HCT116 (cell line): ENCODE results near the gene PRXL2C.

Experiments
- EZH2phosphoT487 ChIP-seq: fragments of 200-600 bp; IDR thresholded peaks from 2 replicates; pipeline ENCODE4 v1.6.1; 2018; ENCODE audit warnings: antibody characterized with exemption, borderline replicate concordance
- POLR2A ChIP-seq: IDR thresholded peaks from 2 replicates; pipeline ENCODE4 v1.7.0; 2011; ENCODE audit warnings: borderline replicate concordance; ENCODE audit not compliant: insufficient read depth, insufficient read length; ENCODE audit errors: extremely low read depth
- SIN3A ChIP-seq: IDR thresholded peaks from 2 replicates; pipeline ENCODE4 v1.6.1; 2012; ENCODE audit warnings: low read depth
- TF ChIP-seq, protein P1 (sequence below), 3 experiments: fragments of 200-600 bp in 1 of 3; sonication (generic) in 1 of 3; IDR thresholded peaks in 2 of 3; conservative IDR thresholded peaks in 1 of 3; 2 replicates each; pipeline ENCODE4 v1.5.1; 2012 to 2017; ENCODE audit warnings: low read depth in 2 of 3, low read length in 2 of 3, antibody characterized with exemption in 1 of 3, borderline replicate concordance in 1 of 3, control low read depth in 1 of 3, mild to moderate bottlenecking in 1 of 3, mixed read lengths in 1 of 3, mixed run types in 1 of 3, moderate library complexity in 1 of 3; ENCODE audit not compliant: insufficient read depth in 1 of 3

DNA sequence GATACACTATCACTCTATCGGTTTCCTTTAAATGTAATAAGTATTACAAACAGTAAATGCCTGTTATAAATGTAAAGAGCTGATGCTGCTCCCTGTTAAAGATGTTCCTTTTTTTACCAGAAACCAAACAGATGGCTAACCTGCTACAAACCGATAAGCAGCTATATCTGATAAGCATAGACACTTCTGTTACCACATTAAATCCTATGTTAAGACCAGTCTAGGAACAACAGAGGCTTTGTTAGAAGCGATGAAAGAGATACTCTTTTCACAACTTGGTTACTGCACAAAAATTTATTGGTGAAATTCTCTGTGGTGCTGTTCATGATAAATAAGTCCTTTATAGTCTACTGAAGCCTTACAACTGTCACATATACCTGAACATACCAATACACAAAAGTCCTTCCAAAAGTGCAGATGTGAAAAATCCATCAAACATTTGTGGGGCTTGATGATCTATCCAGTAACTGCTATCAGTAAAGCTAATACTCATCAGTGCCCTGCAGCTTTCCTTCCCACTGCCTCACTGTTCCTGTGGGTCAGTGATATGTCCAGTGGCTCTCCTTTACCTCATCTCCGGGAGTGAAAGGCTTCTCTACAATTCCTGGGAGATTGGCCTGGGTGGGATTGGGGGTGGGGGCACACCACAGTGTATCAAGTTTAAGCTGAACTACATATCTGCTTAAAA is 25.8 kb upstream of the PRXL2C start:
- TF ChIP-seq, protein P1, sequence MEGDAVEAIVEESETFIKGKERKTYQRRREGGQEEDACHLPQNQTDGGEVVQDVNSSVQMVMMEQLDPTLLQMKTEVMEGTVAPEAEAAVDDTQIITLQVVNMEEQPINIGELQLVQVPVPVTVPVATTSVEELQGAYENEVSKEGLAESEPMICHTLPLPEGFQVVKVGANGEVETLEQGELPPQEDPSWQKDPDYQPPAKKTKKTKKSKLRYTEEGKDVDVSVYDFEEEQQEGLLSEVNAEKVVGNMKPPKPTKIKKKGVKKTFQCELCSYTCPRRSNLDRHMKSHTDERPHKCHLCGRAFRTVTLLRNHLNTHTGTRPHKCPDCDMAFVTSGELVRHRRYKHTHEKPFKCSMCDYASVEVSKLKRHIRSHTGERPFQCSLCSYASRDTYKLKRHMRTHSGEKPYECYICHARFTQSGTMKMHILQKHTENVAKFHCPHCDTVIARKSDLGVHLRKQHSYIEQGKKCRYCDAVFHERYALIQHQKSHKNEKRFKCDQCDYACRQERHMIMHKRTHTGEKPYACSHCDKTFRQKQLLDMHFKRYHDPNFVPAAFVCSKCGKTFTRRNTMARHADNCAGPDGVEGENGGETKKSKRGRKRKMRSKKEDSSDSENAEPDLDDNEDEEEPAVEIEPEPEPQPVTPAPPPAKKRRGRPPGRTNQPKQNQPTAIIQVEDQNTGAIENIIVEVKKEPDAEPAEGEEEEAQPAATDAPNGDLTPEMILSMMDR (IDR thresholded peaks at IDR 0.05 in 2 of 3, conservative IDR thresholded peaks at IDR 0.05 in 1 of 3; ENCODE audit: borderline replicate concordance in 1 of 3, insufficient read depth in 1 of 3, low read depth in 2 of 3, low read length in 2 of 3), result no peak
- no peak for TF ChIP-seq SIN3A
- TF ChIP-seq EZH2phosphoT487, result no peak
- no peak for TF ChIP-seq POLR2A
